HG03575 (cell line): ENCODE data around the gene GRAMD1A.
"Not testable (repeated sequence)": the region's sequence is repeated elsewhere in the genome, so short reads cannot be mapped to it uniquely, and the experiment has no call there.

Source experiments
- ATAC-seq: cut with Tn5 transposase; IDR thresholded peaks from one replicate; pipeline ENCODE4 v1.9.1; 2021; ENCODE audit not compliant: unreplicated experiment, insufficient number of reproducible peaks, low FRiP score; ENCODE audit errors: extremely low read depth

GRAMD1A gene

GRCh38 chr19:34974646-34975045 is 25.5 kb upstream of the GRAMD1A start:
- no peak for ATAC-seq

GRCh38 chr19:34975056-34975455 is 25.1 kb upstream of the GRAMD1A start:
- no peak for ATAC-seq

- no peak for ATAC-seq
Measured at GRCh38 chr19:34976611-34977010, 23.5 kb upstream of the GRAMD1A start.

GRCh38 chr19:34979819-34980640 is 20.1 kb upstream of the GRAMD1A start:
- no peak for ATAC-seq

DNA sequence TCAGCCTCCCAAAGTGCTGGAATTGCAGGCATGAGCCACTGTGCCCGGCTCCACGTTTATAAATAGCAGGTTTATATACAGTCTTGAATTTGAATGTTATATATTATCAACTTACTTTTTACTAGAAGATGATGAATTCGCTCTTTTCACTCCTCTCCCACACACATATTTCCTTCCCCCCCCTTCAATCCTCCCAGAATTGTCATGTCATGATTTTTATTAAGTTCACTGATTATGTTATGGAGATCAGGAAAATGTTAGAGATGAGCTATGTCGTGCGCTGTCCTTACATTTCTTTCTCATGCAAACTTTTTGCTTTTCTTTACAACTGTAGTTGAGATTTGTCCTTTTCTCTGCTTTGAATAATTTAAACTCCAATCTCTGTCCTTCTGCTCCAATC is 17.8 kb upstream of the GRAMD1A start:
- no peak for ATAC-seq

DNA sequence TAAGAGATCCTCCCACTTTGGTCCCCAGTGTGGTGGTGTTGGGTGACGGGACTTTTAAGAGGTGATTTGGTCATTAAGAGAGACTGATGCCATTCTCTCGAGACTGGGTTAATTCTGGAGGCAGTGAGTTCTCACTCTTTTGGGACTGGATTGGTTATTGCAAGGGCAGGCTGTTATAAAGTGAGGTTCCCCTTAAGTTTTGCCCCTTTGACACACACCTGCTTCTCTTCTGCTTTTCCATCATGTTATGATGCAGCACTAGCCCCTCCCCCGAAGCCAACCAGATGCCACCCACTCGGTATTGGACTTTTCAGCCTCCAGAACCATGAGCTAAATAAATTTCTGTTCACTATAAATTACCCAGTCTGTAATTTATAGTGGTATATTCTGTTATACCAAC is 16.3 kb upstream of the GRAMD1A start:
- no peak for ATAC-seq

DNA sequence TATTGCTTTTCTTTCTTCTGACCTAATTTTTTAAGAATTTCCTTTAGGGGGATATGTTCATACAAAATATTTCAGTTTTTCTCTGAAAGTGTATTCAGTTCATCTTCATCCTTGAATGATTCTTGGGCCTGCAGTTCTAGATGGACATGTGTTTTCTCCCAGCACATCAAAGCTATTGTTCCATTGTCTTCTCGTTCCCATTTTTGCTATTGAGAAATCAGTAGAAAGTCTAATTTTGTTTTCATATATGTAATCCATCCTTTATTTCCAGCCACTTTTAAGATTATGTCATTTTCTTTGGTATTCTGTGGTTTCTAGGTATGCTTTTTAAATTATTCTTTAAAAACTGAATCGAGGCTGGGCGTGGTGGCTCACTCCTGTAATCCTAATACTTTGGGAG is 15.8 kb upstream of the GRAMD1A start:
- no peak for ATAC-seq

DNA sequence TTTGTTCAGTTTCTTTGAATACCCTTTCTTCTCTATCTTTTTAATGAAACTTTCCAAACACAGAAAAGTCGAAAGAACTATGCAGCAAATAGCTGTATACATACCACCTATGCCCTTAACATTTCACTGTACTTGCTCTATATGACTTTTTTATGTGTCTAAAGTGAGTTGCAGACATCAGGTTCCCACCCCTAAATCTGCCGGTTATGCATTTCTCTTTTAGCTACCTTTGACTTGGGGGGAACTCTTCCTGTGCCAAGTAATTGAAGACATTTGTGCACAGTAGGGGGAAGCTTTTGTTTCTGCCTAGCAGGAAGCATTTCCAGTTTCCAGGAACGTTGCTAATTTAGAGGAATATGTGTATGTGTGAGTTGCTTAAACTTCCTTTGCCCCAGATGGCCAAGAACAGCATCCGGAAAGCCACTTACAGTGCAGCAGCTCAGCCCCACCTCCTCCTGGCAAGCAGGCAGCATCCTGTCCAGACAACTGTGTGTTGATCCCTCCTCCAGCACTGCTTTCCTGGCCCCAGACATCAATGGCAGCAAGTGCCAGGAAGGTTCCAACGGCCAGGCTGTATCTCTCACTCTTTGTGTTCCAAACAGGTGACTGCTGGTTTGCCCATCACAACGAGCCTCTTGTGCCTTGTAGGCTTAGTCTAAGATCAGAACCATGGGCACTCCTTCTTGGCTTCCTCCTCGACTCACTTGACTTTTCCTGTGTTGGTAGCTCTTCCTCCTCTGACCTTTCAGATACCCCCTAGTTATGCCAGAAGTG is 14.7 kb upstream of the GRAMD1A start:
- ATAC-seq: no peak

- ATAC-seq: no peak
Measured at GRCh38 chr19:34988119-34988518, 12.0 kb upstream of the GRAMD1A start.

GRCh38 chr19:34989298-34989697 is 10.8 kb upstream of the GRAMD1A start:
- ATAC-seq: no peak

- no peak for ATAC-seq
Measured at GRCh38 chr19:34990578-34991192, 9.4 kb upstream of the GRAMD1A start.

- no peak for ATAC-seq
Measured at GRCh38 chr19:34991542-34992333, 8.4 kb upstream of the GRAMD1A start.

- not testable (repeated sequence) for ATAC-seq
Measured at GRCh38 chr19:34992582-34992981, 7.5 kb upstream of the GRAMD1A start.

- no peak for ATAC-seq
Measured at GRCh38 chr19:34994286-34994642, 5.9 kb upstream of the GRAMD1A start.

DNA sequence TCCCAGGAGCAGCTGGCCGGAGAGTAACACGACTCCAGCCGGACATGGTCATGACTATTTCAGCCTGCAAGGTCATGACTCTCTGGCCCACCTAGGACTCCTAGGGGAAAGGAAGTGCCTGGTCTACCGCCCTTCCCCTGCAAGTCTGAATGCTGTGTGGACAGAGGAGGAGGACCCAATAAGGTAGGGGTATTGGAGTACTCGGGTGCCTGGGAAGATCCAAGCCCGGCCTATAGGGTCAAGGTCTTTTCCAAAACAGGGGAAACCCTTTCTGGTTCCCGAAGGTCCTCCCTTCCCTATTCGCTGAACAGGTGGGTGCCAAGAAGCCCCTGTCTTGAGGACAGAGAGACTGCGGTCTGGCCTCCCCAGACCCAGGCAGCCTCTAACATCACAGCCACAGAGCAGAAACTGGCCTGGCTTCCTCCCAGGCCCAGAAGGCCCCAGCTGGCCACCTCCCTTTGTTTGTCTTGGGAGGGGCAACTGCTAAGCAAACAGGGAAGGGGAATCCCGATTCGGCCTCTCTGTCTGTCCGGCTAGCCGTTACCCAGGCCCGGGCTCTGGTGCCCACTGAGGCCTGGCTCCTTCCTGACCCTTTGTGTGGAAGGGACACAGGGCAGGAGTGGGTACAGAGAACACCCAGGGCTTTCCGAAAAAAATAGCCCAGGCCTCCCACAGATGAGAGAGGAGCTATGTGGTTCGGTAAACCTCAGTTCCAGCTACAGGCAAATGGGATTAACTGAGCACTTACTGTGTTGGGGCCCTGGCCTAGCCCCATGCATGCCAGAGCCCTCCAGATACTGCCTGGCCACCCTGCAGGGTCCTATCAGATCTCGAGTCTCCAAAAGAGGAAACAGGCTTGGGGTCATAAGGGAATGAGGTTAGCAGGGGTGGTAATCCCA is 5.2 kb upstream of the GRAMD1A start:
- no peak for ATAC-seq

DNA sequence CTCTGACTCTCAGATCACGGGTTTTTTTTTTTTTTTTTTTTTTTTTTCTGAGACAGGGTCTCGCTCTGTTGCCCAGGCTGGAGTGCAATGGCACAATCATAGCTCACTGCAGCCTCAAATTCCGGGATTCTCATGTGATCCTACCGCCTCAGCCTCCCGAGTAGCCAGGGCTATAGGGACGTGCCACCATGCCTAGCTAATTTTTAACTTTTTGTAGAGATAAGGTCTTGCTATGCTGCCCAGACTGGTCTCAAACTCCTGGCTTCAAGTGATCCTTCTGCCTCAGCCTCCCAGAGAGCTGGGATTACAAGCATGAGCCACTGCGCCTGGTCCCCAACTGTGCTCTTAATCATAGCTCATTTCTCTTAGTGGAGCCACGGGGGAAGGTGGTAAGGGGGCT is 4.6 kb upstream of the GRAMD1A start:
- no peak for ATAC-seq

DNA sequence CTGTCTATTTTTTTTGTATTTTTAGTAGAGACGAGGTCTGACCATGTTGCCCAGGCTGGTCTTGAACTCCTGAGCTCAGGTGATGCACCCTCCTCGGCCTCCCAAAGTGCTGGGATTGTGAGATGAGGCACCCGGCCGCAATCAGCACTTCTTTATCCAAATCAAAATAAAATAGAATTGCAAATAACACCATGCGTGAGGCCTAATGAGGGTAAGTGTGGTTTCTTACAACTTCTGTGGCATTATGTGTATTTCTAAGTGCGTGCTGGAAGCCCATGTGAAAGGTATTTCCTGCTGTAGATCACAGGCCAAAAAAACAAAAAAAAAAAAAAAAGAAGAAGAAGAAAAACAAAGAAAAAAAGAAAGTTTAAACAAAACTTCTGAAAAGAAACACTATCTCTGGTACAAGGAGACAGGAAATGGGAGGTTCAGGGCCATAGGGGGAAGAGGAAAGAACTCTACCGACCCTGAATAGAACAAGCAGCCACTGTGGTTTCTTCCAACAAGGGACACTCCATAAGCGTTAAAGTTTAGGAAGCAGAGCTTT is 3.0 kb upstream of the GRAMD1A start:
- ATAC-seq: no peak

GRCh38 chr19:34998224-34998623 is 1.9 kb upstream of the GRAMD1A start:
- not testable (repeated sequence) for ATAC-seq
